WTC11 (cell line): ENCODE measurements around the gene GIPC2.

ENCODE experiments used
- GABPB1 ChIP-seq: sonication (generic); formaldehyde crosslinking; IDR thresholded peaks from 2 replicates; pipeline ENCODE4 v1.8.1; 2023; ENCODE audit warnings: mild to moderate bottlenecking, missing genetic modification reagents
- NFYB ChIP-seq: sonication (generic); formaldehyde crosslinking; conservative IDR thresholded peaks from 2 replicates; pipeline ENCODE4 v1.8.0; 2022; ENCODE audit warnings: low read depth, missing genetic modification reagents
- STAT6 ChIP-seq: sonication (generic); formaldehyde crosslinking; conservative IDR thresholded peaks from 2 replicates; pipeline ENCODE4 v1.8.1; 2023; ENCODE audit warnings: mild to moderate bottlenecking, low read depth, missing genetic modification reagents, moderate library complexity
- TEAD1 ChIP-seq: sonication (generic); formaldehyde crosslinking; IDR thresholded peaks from 2 replicates; pipeline ENCODE4 v1.8.0; 2022; ENCODE audit warnings: mild to moderate bottlenecking, missing genetic modification reagents
- USF1 ChIP-seq: sonication (generic); formaldehyde crosslinking; IDR thresholded peaks from 2 replicates; pipeline ENCODE4 v1.8.0; 2022; ENCODE audit warnings: mild to moderate bottlenecking, missing genetic modification reagents
- TF ChIP-seq, protein P1 (sequence below): fragments of 200-600 bp; IDR thresholded peaks from 2 replicates; pipeline ENCODE4 v1.8.0; 2022; ENCODE audit warnings: antibody characterized with exemption
- TF ChIP-seq, protein P2 (sequence below): sonication (generic); formaldehyde crosslinking; IDR thresholded peaks from 2 replicates; pipeline ENCODE4 v1.8.1; 2023; ENCODE audit warnings: mild to moderate bottlenecking, moderate library complexity, missing genetic modification reagents

DNA sequence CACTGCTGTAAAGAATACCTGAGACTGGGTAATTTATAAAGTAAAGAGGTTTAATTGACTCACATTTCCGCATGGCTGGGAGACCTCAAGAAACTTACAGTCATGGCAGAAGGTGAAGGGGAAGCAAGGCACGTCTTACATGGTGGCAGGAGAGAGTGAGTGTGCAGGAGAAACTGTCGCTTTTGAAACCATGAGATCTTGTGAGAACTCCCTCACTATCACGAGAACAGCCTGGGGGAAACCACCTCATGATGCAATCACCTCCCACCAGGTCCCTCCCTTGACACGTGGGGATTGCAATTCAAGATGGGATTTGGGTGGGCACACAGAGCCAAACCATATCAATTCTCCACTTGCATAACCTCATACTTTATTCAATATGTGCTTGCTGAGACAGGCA lies 76.6 kb downstream of the GIPC2 start:
- TF ChIP-seq, protein P1, sequence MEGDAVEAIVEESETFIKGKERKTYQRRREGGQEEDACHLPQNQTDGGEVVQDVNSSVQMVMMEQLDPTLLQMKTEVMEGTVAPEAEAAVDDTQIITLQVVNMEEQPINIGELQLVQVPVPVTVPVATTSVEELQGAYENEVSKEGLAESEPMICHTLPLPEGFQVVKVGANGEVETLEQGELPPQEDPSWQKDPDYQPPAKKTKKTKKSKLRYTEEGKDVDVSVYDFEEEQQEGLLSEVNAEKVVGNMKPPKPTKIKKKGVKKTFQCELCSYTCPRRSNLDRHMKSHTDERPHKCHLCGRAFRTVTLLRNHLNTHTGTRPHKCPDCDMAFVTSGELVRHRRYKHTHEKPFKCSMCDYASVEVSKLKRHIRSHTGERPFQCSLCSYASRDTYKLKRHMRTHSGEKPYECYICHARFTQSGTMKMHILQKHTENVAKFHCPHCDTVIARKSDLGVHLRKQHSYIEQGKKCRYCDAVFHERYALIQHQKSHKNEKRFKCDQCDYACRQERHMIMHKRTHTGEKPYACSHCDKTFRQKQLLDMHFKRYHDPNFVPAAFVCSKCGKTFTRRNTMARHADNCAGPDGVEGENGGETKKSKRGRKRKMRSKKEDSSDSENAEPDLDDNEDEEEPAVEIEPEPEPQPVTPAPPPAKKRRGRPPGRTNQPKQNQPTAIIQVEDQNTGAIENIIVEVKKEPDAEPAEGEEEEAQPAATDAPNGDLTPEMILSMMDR: no peak
- TF ChIP-seq NFYB: no peak
- TF ChIP-seq TEAD1 (CRISPR knock-in tag): no peak
- no peak for TF ChIP-seq USF1 (CRISPR knock-in tag)
- TF ChIP-seq, protein P2, sequence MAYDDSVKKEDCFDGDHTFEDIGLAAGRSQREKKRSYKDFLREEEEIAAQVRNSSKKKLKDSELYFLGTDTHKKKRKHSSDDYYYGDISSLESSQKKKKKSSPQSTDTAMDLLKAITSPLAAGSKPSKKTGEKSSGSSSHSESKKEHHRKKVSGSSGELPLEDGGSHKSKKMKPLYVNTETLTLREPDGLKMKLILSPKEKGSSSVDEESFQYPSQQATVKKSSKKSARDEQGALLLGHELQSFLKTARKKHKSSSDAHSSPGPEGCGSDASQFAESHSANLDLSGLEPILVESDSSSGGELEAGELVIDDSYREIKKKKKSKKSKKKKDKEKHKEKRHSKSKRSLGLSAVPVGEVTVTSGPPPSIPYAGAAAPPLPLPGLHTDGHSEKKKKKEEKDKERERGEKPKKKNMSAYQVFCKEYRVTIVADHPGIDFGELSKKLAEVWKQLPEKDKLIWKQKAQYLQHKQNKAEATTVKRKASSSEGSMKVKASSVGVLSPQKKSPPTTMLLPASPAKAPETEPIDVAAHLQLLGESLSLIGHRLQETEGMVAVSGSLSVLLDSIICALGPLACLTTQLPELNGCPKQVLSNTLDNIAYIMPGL (CRISPR knock-in tag): no peak
- no peak for TF ChIP-seq STAT6 (CRISPR knock-in tag)
- TF ChIP-seq GABPB1: no peak
